Stimulated activated CD4-positive, alpha-beta T cell treated with anti-CD3 and anti-CD28 coated beads, Interleukin-4, amount 100 ng/mL, for 1 hour (primary cell): ENCODE data around the gene IPO13.

Source experiments
- DNase-seq: peaks from one replicate; pipeline ENCODE4 v3.0.0-alpha.2; 2020

Gene IPO13

DNA sequence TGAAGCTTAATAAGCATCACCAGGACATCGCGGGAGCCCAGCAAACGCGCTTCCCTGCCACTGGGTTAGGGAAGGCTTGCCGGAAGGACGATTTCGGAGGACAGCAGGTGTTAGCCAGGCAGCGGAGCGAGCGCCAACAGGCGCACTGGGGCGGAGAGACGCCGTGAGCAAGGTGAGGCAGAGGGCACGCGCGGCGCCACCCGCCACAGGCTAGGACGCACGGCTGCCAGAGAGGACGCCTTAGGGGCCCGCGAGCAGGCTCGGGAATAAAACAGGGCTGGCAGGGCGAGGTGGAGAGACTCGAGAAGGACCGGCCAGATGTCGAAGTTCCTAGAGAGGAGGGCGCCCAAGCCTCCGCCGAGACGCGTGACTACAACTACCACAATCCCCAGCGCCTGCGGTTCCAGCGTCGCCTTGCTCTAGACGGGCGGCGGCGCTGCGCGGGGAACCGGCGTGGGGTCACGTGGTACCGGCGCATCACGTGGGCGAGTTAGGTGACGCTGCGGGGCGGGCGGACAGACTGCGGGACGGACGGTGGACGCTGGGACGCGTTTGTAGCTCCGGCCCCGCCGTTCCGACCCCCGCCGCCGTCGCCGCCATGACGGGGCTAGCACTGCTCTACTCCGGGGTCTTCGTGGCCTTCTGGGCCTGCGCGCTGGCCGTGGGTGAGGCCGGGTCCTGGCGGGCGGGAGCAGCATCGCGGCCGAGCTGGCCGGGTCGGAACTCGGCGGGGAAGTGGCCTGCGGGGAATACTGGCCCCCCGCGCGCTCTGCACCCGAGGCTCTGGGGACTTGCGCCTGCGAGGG, 27.9 kb downstream of the IPO13 start, which contains the start of gene ATP6V0B:
Gene ATP6V0B (plus strand): TSS at position 518 of the 806 bp plus-strand sequence. CDS start 81 bp downstream, at position 599.
- peak; percentile 98 for DNase-seq

DNA sequence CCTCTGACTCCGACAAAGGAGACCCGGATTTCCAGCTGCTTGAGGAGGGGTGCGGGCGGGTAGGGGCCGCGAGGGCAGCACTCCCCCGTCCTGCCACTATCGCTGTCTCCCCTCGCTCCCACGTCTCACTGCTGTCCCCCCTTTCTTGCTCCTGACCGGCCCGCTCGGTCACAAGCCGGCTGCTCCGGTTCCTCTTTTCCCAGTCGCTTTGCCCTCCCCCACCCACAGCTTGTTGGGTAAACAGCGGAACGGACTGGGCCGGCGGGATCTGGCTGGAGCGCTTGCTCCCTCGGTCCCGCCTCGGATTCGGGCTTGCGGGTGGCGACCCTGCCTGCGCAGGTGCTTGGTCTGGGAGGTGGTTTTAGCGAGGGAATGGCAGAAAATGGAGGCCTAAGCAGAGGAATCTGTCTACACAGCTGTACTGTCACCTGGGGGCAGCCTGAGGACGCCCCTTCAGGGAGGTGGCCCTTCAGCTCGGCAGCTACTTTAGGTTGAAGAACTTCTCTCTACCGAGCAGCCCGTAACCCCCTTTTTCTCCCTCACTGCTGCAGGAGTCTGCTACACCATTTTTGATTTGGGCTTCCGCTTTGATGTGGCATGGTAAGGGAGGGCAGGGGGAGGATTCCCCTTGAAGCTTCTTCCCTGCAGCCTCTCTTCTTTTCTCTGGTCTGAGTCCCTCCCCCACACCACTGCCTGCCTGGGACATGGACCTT, 28.7 kb downstream of the IPO13 start:
- peak; percentile 24 for DNase-seq

- DNase-seq: no peak
Observed at GRCh38 chr1:43976045-43976444, 29.3 kb downstream of the IPO13 start.

- DNase-seq: no peak
Observed at GRCh38 chr1:43976890-43977289, 30.1 kb downstream of the IPO13 start.

- no peak for DNase-seq
Observed at GRCh38 chr1:43977376-43978263, 30.9 kb downstream of the IPO13 start.

GRCh38 chr1:43978264-43978550, 31.5 kb downstream of the IPO13 start:
- no peak for DNase-seq

DNA sequence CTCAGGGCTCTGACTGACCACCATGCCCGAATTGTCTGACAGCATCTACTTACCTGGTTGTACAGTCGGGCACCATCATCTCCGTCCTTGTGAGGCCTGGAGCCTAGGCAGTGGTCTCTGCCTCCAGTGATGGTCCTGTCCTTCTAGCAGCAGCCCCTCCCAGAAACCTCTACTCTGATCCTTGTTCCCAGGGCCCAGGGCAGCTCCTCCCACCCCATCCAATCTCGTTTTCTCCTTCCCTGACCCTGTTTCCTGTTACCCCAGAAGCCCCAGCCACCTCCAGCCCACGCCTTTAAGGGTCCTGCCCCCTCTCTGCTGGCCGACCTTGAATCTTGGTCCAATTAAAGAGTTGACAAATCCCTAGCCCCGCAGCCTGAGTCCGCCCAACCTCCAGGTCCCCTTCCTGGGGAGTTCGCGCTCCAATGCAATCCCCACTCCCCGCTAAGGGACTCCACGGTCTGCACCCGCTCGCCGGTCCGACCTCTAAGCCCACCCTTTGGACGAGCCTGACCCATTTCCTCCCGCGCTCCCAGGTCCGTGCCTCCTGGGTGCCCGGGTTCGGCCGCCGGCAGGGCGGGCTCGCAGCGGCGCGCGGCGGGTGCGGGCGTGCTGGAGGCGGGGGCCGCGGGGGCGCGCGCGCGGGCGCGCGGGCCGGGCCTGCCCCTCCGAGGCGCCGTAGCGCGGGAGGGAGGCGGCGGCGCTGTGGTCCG, 32.0 kb downstream of the IPO13 start, which contains the start of gene B4GALT2:
Gene B4GALT2 (plus strand): TSS at position 660 of the 710 bp plus-strand sequence. CDS start 1,951 bp downstream, outside the sequence.
- DNase-seq: peak; percentile 50

DNA sequence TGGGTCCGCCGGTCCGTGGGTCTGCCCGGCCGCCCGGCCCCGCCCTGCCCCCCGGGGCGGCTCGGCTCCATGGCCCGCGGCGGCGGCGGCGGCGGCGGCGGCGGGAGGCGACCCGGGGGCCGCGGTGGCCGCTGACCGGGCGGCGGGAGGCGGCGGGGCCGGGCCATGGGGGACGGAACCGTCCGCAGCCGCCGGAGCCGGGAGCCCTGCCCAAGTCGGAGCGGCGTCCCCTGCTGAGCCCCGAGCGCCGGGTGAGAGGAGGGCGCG, 32.4 kb downstream of the IPO13 start:
- no peak for DNase-seq

DNA sequence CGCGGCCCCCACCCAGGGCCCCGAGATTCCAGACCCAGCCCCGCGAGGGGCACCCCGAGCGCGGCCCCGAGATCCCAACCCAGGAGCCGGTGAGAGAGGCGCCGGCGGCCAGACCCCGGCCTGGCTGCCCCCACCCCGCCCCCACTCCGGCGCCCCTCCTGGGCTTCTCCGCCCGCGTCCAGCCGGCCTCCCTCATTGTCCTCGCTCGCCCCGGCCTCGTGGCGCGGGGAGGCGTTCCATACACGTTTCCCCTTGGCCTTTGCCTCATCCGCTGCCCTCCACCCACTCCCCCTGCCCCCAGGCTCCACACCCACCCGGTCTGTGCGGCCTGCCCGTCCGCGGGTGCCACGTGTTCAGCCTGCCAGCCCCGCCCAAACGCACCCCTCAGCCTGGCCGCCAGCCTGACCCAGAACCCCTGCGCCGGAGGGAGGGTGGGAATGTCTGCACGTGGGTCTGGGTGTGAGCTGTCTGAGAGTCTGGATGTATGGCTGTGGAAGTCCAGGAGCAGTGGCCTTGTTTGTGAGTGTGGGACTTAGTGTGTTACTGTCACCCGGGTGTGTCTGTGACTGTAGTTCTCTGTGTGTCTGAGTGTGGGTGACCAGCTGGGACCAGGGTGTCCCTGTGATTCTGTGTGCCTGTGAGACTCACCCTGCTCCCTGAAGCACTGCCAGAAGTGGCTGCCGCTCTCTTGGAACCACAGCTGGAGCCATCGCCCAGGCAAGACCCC, 32.9 kb downstream of the IPO13 start:
- peak; percentile 34 for DNase-seq

GRCh38 chr1:43980255-43981134, 33.7 kb downstream of the IPO13 start:
- no peak for DNase-seq

DNA sequence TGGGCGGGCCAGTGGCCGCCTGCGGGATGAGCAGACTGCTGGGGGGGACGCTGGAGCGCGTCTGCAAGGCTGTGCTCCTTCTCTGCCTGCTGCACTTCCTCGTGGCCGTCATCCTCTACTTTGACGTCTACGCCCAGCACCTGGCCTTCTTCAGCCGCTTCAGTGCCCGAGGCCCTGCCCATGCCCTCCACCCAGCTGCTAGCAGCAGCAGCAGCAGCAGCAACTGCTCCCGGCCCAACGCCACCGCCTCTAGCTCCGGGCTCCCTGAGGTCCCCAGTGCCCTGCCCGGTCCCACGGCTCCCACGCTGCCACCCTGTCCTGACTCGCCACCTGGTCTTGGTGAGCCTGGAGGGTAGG, 34.4 kb downstream of the IPO13 start:
- no peak for DNase-seq

DNA sequence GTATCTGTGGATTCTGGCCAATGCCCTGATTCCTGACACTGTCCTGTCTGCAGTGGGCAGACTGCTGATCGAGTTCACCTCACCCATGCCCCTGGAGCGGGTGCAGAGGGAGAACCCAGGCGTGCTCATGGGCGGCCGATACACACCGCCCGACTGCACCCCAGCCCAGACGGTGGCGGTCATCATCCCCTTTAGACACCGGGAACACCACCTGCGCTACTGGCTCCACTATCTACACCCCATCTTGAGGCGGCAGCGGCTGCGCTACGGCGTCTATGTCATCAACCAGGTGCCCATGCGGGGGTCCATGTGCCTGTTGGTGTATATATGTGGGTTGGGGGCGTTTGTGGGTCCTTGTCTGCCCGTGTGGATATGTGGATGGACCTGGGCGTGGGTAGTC, 34.9 kb downstream of the IPO13 start:
- no peak for DNase-seq

DNA sequence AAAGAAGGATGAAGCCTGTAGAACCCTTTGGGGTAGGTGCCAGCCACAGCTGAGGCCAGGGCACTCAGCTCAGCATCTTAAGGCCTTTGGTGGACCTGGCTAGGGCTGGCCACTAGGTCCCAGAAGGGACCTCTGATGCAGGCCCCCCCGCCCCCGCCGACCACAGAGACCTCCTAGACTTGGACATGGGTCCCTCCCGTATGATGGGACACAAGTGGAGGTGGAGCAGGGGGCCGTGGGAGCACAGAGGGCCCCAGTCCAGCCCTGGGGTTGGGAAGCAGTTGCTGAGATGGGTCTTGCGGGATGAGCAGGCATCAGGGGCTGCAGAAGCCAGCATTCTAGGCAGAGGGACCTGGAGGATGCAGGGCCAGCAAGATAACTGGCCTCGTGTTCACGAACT, 35.5 kb downstream of the IPO13 start:
- no peak for DNase-seq

- no peak for DNase-seq
Observed at GRCh38 chr1:43982808-43983207, 36.1 kb downstream of the IPO13 start.

- no peak for DNase-seq
Observed at GRCh38 chr1:43983253-43983899, 36.6 kb downstream of the IPO13 start.

- no peak for DNase-seq
Observed at GRCh38 chr1:43984855-43985254, 38.1 kb downstream of the IPO13 start.

DNA sequence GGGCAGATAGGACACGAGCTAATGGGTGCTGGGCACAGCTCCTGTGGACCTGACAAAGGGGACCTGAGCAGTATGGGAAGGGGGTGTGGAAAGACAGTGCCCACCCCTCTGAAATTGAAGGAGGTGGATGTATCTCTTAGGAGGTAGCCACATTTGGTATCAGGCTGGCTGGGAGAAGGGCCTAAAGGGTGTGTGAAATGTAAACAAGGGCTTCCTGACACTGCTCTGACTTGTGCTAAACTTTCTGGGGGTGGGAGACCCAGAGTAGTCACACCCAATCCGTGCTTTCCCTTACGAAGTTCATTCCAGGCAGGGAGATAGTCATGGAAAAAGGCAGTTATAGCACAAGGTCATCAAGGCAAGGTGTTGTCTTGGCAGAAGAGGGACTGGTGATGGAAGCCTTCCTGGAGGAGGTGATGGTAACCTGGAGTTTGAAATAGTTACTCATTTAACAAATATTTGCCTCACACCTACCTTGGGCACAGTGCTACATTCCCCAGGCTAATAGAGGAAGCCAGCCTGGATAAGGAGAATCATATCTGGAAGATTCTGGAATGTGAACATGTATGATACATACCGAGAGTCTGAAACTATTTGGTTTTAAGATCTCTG, 39.3 kb downstream of the IPO13 start:
- DNase-seq: no peak

DNA sequence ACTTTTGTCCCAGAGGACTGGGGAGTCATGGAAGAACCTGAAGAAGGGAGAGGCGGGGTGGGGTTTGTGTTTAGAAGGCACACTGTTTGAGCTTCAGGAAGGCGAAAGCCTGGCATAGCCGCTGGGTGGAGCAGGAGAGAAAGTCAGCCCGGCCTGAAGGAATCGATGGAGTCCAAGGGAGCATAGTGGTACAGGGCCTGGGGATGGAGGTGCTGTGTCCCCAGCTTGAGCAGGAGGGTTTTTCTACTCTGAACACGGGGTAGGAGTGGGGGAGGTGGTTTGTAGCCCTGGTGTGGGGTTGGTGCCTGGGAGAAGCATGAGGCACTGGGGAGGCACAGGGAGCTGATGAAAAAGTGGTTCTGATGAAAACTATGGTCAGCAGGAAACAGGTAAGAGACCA, 40.0 kb downstream of the IPO13 start:
- DNase-seq: no peak

DNA sequence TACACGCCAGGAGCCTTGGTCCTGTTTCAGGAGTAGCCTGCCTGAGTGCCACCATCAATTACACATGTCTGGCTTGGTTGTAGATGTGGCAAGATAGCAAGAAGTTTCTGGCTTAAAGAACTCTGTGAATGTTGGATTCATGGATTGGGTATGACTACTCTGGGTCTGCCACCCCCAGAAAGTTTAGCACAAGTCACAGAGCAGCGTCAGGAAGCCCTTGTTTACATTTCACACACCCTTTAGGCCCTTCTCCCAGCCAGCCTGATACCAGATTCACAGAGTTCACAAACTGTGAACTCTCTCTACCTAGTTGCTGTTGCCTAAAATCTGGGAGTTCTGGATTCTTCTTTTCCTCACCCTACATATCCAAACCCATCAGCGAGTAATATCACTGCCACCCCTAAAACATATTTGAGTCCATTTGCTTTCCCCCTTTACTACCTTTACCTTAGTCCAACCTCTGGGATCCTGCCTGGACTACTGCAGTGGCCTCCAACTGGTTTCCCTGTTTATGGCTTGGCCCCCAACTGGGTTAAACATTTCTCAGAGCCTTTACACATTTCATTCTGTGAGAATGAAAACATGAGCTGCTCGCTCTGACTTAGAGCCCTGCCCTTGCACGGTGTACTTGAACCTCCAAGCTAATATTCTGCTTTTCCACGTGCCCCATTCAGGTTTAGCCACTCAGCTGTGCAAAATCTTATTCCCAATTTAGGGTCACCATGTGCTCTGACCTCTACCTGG, 40.6 kb downstream of the IPO13 start:
- DNase-seq: no peak
